ENCODE measurements around the gene ISL2. TPM values are rescaled to one million over a fixed set of nuclear protein-coding genes. Genes with fewer than 3 reads are reported as not detected.
A peak's percentile ranks its signal among the peaks of the same experiment; 100 is the strongest.

ISL2 gene
- total and polyA plus RNA-seq, 2 of the 13 experiments (the other 11 are each of a cell fraction or from before 2014, with no cell fraction given): 4.3 to 5.1 TPM

GRCh38 chr15:76333720-76334437 lies 2.7 kb upstream of the ISL2 start (continued):
- TF ChIP-seq MAZ (IDR thresholded peaks at IDR 0.05; ENCODE audit: borderline replicate concordance, low read depth, low read length) (no peak), MAZ (CRISPR knock-in tag; IDR thresholded peaks at IDR 0.05; ENCODE audit: low read depth) (no peak), MAX (IDR thresholded peaks at IDR 0.05) (peak; percentile 63), ERF (CRISPR knock-in tag; IDR thresholded peaks at IDR 0.05) (0 out of 2 replicates have a peak, but pooled peaks have one; percentile 49), NCOA5 (CRISPR knock-in tag; IDR thresholded peaks at IDR 0.05) (no peak), ELF3 (CRISPR knock-in tag; IDR thresholded peaks at IDR 0.05) (0 out of 2 replicates have a peak, but pooled peaks have one; percentile 33), HNF1B (CRISPR knock-in tag; IDR thresholded peaks at IDR 0.05) (0 out of 2 replicates have a peak, but pooled peaks have one; percentile 39), ZNF282 (IDR thresholded peaks at IDR 0.05; ENCODE audit: partially characterized antibody) (no peak), EP300 (IDR thresholded peaks at IDR 0.05; ENCODE audit: low read depth in 2 of 2, low read length in 2 of 2) (peak in 1 of 2 experiments; percentile 35; a peak in 2 of 4 replicates), EP300 (CRISPR knock-in tag; IDR thresholded peaks at IDR 0.05; ENCODE audit: borderline replicate concordance) (0 out of 2 replicates have a peak, but pooled peaks have one; percentile 33), ZSCAN25 (CRISPR knock-in tag; IDR thresholded peaks at IDR 0.05) (no peak), ZNF777 (CRISPR knock-in tag; IDR thresholded peaks at IDR 0.05) (no peak; the same call in 1 of the 2 replicates), ZNF513 (CRISPR knock-in tag; conservative IDR thresholded peaks at IDR 0.05) (no peak), MTA1 (CRISPR knock-in tag; IDR thresholded peaks at IDR 0.05; ENCODE audit: borderline replicate concordance) (0 out of 2 replicates have a peak, but pooled peaks have one; percentile 21), FOXJ3 (CRISPR knock-in tag; IDR thresholded peaks at IDR 0.05; ENCODE audit: borderline replicate concordance) (0 out of 2 replicates have a peak, but pooled peaks have one; percentile 51), ZNF430 (CRISPR knock-in tag; IDR thresholded peaks at IDR 0.05) (peak; percentile 59; the same call in 1 of the 2 replicates), ZNF446 (CRISPR knock-in tag; IDR thresholded peaks at IDR 0.05) (no peak), ZNF569 (CRISPR knock-in tag; IDR thresholded peaks at IDR 0.05; ENCODE audit: borderline replicate concordance) (no peak), ATAD3A (CRISPR knock-in tag; IDR thresholded peaks at IDR 0.05) (no peak), NR2C2 (CRISPR knock-in tag; IDR thresholded peaks at IDR 0.05; ENCODE audit: borderline replicate concordance) (0 out of 2 replicates have a peak, but pooled peaks have one; percentile 14), CREB1 (IDR thresholded peaks at IDR 0.05) (no peak), CREB1 (CRISPR knock-in tag; IDR thresholded peaks at IDR 0.05) (peak; percentile 56; the same call in 1 of the 2 replicates), ZBTB1 (CRISPR knock-in tag; IDR thresholded peaks at IDR 0.05; ENCODE audit: borderline replicate concordance) (no peak), ZNF510 (CRISPR knock-in tag; IDR thresholded peaks at IDR 0.05; ENCODE audit: low read depth) (no peak), ZNF740 (CRISPR knock-in tag; IDR thresholded peaks at IDR 0.05) (no peak), ZBTB25 (CRISPR knock-in tag; IDR thresholded peaks at IDR 0.05) (no peak), RXRB (CRISPR knock-in tag; IDR thresholded peaks at IDR 0.05; ENCODE audit: borderline replicate concordance) (peak; percentile 82; the same call in 1 of the 2 replicates)
